Stimulated activated CD4-positive, alpha-beta T cell treated with anti-CD3 and anti-CD28 coated beads, Interleukin-1b, Interleukin-23, amount 100 ng/mL, for 48 hours (primary cell): ENCODE results near the gene SCD.
"Not testable (repeated sequence)": the region's sequence is repeated elsewhere in the genome, so short reads cannot be mapped to it uniquely, and the experiment has no call there.

Experiments used
- DNase-seq: peaks from one replicate; pipeline ENCODE4 v3.0.0-alpha.2; 2020

The SCD gene

DNA sequence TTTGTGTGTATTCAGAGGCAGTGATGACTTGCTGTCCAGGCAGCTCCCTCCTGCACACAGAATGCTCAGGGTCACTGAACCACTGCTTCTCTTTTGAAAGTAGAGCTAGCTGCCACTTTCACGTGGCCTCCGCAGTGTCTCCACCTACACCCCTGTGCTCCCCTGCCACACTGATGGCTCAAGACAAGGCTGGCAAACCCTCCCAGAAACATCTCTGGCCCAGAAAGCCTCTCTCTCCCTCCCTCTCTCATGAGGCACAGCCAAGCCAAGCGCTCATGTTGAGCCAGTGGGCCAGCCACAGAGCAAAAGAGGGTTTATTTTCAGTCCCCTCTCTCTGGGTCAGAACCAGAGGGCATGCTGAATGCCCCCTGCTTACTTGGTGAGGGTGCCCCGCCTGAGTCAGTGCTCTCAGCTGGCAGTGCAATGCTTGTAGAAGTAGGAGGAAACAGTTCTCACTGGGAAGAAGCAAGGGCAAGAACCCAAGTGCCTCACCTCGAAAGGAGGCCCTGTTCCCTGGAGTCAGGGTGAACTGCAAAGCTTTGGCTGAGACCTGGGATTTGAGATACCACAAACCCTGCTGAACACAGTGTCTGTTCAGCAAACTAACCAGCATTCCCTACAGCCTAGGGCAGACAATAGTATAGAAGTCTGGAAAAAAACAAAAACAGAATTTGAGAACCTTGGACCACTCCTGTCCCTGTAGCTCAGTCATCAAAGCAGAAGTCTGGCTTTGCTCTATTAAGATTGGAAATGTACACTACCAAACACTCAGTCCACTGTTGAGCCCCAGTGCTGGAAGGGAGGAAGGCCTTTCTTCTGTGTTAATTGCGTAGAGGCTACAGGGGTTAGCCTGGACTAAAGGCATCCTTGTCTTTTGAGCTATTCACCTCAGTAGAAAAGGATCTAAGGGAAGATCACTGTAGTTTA is 15.8 kb downstream of the SCD start:
- no peak for DNase-seq

DNA sequence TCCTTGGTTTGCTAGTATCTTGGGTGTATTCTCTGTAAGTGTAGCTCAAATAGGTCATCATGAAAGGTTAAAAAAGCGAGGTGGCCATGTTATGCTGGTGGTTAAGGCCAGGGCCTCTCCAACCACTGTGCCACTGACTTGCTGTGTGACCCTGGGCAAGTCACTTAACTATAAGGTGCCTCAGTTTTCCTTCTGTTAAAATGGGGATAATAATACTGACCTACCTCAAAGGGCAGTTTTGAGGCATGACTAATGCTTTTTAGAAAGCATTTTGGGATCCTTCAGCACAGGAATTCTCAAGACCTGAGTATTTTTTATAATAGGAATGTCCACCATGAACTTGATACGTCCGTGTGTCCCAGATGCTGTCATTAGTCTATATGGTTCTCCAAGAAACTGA is 17.1 kb downstream of the SCD start:
- no peak for DNase-seq

DNA sequence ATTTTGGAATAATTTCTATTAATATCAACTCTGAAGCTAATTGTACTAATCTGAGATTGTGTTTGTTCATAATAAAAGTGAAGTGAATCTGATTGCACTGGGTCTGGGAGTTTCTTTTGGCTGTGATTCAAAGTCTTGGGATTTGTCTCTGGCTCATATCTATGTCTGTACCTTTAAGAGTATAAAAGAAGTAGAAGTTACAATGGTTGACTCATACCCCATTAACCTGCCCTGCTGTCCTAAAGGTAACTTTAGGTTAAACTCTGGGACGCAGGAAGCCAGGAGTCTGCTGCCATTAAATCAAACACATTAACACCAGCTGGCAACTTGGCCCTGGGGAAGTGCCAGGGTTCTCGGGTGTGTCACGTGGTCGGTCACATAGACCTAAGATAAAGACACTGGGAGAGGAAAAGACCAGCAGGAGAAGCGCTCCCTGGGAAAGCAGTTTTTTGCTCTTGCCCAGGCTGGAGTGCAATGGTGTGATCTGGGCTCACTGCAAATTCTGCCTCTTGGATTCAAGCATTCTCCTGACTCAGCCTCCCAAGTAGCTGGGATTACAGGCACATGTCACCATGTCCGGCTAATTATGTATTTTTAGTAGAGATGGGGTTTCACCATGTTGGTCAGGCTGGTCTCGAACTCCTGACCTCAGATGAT is 17.8 kb downstream of the SCD start:
- DNase-seq = no peak

DNA sequence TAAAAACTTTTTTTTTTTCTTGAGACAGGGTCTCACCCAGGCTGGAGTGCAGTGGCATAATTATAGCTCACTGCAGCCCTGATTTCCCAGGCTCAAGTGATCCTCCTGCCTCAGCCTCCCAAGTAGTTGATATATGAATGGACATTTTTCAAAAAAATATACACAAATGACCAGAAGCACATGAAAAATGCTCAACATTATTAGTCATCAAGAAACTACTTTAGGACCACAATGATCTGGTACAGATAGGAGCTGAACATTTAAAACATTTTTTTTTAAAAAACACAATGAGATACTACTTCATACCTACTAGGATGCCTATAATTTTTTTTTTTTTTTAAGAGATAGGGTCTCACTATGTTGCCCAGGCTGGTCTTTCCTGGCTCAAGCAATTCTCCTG is 21.7 kb downstream of the SCD start:
- DNase-seq = no peak

DNA sequence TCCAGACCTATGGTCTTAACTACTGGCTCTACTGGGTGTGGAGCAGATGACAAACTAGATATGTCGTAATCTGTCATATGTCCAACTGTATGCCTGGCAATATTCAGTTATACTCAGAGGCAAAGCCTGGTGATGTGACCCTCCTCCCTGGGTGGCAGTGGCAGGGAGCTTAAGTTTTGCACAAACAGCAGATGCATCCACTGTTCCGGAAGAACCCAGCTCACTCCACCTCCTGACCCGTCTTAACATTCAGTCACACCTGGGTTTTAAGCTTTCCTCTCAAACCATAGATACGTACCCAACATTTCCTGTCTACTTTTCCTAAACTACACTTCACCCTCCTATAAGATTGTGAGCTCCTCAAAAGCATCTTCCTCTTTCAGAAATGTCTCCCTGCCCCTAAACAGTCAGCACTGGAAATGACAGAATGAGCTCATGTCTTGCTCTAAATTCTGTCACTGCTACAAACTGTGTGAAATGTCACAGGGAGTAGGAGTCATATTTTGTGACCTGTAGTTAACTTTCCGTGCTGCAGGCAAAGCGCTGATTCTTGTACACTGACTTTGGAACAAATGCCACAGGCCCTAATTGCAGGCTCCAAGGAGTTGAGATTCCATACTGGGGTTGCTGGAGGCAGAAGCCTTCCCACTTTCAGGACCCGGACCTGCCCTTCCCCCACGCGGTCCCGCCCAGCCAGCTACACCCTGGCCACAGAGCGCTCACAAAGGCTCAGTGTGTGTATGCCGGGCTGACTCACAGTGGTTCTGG is 23.9 kb downstream of the SCD start:
- DNase-seq = peak; percentile 72

DNA sequence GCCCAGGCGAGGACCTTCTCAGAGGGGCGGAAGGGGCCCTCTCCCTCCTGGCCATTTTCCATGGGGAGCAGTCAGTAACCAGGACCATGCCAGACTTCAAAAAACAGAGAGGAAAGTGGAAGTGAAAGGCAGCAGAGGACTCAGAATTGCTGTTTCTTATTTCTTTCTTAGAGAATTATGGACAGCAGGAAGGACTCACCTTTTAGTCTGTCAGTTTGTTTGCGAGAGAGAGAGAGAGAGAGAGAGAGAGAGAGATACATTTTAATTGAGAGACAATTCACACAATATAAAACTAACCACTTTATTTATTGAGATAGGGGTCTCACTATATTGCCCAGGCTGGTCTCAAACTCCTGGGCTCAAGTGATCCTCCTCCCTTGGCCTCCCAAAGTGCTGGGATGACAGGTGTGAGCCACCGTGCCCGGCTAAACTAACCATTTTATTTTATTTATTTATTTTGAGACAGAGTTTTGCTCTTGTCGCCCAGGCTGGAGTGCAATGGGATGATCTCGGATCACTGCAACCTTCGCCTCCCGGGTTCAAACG is 24.5 kb downstream of the SCD start:
- DNase-seq = no peak

DNA sequence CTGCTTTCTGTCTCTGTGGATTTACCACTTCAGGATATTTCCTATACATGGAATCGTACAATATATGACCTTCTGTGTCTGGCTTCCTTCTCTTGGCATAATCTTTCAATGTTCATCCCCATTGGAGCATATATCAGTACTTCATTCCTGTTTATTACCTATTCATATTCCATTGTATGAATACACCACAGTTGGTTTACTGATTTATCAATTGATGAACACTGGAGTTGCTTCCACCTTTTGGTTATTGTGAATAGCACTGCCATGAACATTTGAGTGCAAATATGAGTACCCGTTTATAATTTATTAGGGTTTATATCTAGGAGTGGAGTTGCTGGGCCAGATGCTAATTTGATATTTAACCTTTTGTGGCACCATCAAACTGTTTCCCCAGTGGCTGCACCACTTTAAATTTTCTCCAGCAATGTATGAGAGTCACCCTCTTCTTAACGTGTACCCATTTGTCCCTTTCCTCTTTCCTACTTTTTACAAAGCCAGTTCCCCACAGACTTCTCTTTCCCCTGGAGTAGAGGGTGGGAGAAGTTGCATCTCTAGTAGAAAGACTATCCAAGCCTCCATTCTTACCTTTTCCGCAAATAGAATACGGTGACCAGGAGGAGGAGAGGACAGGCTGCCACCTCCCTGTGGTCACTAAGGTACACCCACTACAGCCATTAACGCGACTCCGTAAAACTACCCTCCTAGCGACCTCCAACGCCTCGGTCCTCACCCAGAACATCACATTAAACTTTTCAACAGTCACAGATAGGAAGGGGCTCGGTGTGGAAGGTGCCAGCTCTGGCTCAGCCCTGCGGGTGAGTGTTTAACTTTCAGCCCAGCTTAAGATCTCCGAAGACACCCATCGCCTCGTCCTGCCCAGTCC is 25.6 kb downstream of the SCD start:
- DNase-seq = no peak

DNA sequence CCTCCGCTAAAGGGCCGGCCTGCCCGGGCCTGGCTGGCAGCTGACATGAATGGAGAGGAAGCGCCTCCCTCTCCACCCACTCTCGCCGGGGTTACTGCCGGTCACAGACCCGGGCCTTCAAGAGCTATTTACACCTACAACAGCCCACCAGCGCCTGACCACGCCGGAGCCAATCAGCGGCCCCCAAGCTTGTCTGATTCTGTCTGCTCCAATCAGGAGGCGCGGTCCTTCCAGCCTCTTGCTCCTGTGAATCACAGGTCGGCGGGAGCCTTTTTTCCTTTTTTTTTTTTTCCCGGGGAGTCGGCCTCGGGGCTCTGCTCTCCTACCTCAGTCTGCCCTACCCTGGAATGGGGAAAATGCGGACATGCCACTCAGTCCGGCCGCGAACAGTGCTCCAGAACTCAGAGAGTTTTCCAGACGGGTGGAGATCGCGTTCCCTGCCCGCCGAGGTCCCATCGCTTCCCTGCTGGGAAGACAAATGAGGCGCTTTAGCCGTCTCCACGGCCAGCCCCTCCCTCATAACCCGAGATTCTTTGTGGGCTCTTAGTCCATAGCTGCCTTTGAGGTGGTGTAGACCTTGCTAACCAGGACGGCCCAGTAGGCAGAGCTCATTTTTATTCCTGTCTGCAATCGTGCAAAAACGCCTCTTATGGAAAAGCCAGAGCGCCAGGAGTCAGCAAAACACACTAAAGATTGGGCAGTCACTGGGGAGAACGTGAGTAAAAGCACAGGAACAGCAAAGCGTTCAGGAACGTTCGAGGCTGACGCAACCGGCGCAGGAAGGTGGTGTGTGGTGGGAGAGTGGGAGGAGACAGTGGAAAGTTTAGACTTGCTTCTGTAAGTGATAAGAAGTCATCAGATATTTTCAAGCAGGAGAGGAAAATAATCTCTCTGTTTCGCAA is 26.5 kb downstream of the SCD start:
- peak; percentile 96 for DNase-seq

DNA sequence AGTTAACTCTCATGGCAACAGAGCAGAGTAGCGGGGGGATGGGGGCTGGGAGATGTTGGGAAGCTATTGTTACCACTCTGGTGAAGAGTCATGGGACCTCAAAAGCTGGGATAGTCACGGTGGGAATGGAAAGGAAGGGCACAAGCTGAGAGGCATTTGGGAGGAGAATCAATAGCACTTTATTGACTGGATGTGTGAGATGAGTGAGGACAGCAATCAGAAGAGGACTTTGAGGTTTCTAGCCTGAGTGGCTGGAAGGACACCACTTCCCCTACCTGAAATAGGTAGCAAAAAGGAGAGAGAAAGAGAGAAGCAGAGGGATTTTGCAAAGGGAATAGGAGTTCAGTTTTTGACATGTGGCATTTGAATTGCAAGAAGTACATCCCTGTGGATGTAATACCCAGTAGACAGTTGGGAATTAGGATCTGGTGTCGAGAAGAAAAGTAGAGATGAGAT is 27.2 kb downstream of the SCD start:
- no peak for DNase-seq

DNA sequence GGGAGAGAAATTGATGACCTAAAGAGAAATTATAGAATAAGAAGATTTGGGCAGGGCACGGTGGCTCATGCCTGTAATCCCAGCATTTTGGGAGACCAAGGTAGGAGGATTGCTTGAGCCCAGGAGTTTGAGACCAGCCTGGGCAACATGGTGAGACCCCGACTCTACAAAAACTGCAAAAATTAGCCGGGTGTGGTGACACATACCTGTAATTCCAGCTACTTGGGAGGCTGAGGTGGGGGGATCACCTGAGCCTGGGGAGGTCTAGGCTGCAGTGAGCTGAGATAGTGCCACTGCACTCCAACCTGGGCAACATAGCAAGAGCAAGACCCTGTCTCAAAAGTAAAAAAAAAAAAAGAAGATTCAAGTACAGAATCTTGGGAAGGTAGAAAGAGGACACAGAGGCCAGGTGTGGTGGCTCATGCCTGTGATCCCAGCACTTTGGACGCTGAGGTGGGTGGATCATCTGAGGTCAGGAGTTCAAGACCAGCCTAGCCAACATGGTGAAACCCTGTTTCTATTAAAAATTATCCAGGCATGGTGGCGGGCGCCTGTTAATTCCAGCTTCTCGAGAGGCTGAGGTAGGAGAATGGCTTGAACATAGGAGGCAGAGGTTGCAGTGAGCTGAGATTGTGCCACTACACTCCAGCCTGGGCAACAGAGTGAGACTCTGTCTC is 27.8 kb downstream of the SCD start:
- DNase-seq = not testable (repeated sequence)

DNA sequence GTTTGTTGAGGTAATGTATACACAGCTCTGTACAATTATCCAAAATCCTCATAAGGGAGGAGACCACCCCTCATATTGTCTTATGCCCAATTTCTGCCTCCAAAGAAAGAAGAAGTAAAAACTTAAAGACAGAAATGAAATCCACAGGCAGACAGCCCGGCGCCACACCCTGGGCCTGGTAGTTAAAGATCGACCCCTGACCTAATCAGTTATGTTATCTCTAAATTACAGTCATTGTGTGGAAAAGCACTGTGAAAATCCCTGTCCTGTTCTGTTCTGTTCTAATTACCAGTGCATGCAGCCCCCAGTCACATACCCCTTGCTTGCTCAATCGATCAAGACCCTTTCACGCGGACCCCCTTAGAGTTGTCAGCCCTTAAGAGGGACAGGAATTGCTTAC is 29.6 kb downstream of the SCD start:
- not testable (repeated sequence) for DNase-seq

DNA sequence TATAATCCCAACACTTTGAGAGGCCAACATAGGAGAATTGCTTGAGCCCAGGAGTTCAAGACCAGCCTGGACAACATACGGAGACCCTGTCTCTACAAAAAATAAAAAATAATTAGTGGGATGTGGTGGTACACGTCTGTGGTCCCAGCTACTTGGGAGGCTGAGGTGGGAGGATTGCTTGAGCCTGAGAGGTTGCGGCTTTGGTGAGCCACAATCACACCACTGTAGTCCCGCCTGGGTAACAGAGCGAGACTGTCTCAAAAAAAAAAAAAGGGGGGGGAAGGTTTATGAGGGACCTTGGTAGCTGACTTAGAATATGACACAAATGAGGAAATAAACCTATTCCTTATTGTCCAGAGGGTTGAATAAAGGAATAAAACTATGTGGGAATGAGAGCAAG is 30.8 kb downstream of the SCD start:
- no peak for DNase-seq

DNA sequence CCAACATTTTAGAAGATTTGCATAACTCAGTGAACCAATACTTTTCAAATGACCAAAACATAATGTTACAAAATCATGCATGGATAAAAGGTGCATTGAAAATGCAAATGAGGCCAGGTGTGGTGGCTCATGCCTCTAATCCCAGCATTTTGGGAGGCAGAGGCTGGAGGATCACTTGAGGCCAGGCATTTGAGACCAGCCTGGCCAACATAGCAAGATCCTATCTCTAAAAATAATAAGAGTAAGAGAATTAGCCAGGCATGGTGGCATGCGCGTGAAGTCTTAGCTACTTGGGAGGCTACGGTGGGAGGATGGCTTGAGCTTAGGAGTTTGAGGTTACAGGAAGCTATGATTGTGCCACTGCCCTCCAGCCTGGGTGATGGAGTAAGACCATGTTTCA is 33.4 kb downstream of the SCD start:
- DNase-seq = no peak

DNA sequence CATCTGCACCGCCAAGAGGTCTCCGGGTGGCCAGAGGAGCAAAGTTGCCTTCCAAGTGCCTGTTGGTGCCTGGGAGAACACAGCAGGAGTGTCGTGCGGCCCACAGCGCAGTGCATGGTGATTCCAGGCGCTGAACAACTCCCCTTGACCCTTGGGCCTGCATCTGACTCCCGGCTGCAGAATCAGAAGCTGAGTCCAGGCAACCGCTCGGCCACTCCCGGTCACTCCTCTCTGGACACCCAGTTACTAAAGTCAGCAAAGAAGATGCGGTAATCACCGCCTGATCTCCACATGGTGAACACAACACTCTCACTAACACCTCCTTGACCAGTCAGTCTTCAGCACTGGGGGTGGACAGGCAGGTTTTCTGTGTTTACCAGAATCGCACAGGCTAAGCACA is 35.5 kb downstream of the SCD start:
- DNase-seq = no peak

DNA sequence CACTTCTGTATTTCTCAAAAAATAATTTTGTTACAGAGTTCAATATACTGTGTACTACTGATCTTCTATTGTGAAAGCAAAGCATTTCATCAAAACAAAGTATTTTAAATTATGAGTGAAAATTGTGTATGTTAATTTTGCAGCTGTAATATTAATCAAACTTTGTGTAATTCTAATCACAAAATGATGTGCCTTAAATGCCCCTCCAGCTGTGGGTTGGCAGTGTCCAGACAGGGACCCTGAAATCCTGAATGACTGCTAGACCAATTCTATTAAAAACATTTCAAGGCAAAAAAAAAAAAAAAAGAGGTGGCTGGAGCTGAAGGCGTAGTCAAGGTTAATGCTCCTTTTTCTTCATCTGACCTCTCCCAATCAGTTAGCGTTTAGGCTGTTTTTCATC is 36.2 kb downstream of the SCD start:
- no peak for DNase-seq

DNA sequence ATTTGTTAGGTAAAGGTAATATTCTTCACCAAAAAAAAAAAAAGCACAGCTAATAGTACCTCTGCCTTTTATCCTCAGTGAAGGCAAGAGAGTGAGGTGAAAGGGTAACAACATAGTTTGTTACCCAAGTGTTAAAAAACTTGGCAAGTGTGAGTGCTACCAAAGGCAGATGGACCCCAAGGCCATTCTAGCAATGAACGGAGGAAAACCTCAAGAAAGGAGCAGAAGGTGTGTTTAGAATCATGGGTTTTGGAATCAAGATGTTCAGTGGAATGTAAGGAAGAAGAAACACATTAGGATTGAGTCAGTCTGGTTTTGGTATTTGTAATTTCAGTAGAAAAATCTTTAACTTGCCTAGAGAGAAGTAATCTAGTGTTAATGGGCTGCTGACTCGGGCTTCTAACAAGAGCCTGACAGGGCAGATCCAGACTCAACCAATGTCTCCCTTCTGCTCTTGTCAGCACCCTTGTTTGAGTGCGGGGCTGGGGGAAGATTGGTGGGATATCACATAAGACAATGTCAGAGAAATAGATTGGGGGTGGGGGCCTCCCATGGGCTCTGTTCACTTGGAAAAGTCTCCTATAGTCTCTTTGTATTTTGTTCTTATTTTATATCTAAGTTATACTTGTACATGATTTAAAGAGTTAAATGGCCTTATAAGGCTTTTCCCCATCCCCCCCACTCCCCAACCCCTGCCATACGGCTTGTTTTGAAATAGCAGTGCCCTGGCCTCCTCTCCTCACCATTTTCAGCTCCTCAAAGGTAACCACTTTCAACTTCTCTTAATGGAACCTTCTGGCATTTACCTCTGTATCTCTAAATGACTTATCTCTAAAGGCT is 44.4 kb downstream of the SCD start:
- no peak for DNase-seq

DNA sequence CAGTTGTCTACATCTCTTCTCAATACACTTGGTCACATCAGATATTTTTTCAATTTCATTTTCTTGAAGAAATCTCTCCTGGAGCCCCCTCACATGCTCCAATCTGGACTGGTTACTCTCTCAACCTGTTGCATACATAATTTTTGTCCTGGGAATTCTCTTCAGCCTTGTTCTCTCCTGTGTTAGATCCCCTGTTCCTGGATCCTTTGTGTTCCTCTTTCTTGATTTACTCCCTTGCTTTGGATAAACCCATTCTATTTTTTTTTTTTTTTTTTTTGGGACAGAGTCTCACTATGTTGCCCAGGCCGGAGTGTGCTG is 45.6 kb downstream of the SCD start:
- DNase-seq = no peak

DNA sequence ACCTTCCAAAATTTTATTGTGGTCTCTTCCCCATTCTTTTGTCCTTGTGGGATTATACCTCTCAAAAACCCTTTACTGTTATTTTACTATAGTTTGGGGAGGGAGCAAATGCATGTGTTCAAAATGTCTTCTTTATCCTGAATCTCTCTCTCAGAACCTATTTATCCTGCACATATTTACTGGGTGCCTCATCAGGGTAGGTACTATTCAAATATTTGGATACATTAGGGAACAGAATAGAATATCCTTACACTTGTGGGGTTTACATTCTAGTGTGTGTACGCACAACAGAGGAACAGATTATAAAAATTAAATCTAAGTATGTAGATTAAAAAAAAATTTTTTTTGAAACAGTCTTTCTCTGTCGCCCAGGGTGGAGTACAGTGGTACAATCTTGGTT is 48.6 kb downstream of the SCD start:
- DNase-seq = no peak

DNA sequence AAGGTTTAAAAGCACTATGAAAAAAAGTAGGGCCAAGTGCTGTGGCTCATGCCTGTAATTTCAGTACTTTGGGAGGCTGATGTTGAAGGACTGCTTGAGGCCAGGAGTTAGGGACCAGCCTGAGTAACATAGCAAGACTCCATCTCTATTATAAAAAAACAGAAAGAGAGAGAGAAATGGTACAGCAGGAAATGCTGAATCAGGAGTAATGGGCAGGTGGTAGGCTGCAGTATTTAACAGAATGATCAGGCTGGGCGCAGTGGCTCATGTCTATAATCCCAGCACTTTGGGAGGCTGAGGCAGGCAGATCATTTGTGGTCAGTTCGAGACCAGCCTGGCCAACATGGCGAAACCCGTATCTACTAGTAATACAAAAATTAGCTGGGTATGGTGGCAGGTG is 49.6 kb downstream of the SCD start:
- no peak for DNase-seq
